Mucosa of rectum (tissue), 2 donors: ENCODE results near the gene RTN4RL2.
"Not testable (repeated sequence)": the region's sequence is repeated elsewhere in the genome, so short reads cannot be mapped to it uniquely, and the experiment has no call there.

Experiments
- H3K27ac ChIP-seq, 2 donors: one replicate each; pipeline ENCODE4 v1.7.0; 2013; ENCODE audit warnings: inconsistent platforms in 2 of 2, low read depth in 2 of 2, low read length in 2 of 2
- H3K27me3 ChIP-seq, 2 donors: one replicate each; pipeline ENCODE4 v1.7.0; 2013; ENCODE audit warnings: low read length in 2 of 2; ENCODE audit not compliant: control insufficient read depth in 2 of 2, insufficient read depth in 2 of 2
- H3K36me3 ChIP-seq, 2 donors: one replicate each; pipeline ENCODE4 v1.7.0; 2013; ENCODE audit warnings: low read length in 2 of 2; ENCODE audit not compliant: control insufficient read depth in 2 of 2, insufficient read depth in 2 of 2
- H3K4me1 ChIP-seq, 2 donors: one replicate each; pipeline ENCODE4 v1.7.0; 2013; ENCODE audit warnings: low read length in 2 of 2, mild to moderate bottlenecking in 1 of 2; ENCODE audit not compliant: control insufficient read depth in 2 of 2, insufficient read depth in 2 of 2
- H3K4me3 ChIP-seq, 2 donors: one replicate each; pipeline ENCODE4 v1.7.0; 2013; ENCODE audit warnings: low read length in 2 of 2
- H3K9ac ChIP-seq, 2 donors: one replicate each; pipeline ENCODE4 v1.7.0; 2013; ENCODE audit warnings: low read length in 2 of 2, low read depth in 1 of 2, mild to moderate bottlenecking in 1 of 2
- H3K9me3 ChIP-seq, 2 donors: one replicate each; pipeline ENCODE4 v1.7.0; 2013; ENCODE audit warnings: low read length in 2 of 2; ENCODE audit not compliant: control insufficient read depth in 2 of 2
- donor health status: healthy.
- donor health status: Normal muscosa, but diverticular disease.

RTN4RL2 gene

GRCh38 chr11:57432149-57432561 lies 28.2 kb upstream of the RTN4RL2 start:
- no peaks in the 10 kb centered on the region for H3K9me3 ChIP-seq
- no peaks in the 10 kb centered on the region for H3K36me3 ChIP-seq
- H3K4me3 ChIP-seq: no peak overlapping the region
- H3K27ac ChIP-seq: no peak overlapping the region
- H3K4me1 ChIP-seq: peaks cover 2 to 4% of the 10 kb centered on the region in 2 donors
- H3K9ac ChIP-seq: no peak overlapping the region
- H3K27me3 ChIP-seq: no peaks in the 10 kb centered on the region

GRCh38 chr11:57432714-57433163 lies 27.6 kb upstream of the RTN4RL2 start:
- no peaks in the 10 kb centered on the region for H3K9me3 ChIP-seq
- peaks cover 0 to 2% of the 10 kb centered on the region in 2 donors for H3K4me1 ChIP-seq
- H3K36me3 ChIP-seq: no peaks in the 10 kb centered on the region
- H3K4me3 ChIP-seq: no peak overlapping the region
- H3K9ac ChIP-seq: no peak overlapping the region
- H3K27me3 ChIP-seq: no peaks in the 10 kb centered on the region
- no peak overlapping the region for H3K27ac ChIP-seq

- Histone ChIP-seq H3K4me3 (no peak overlapping the region), H3K9me3 (no peaks in the 10 kb centered on the region), H3K27ac (no peak overlapping the region), H3K9ac (no peak overlapping the region), H3K27me3 (no peaks in the 10 kb centered on the region), H3K4me1 (no peaks in the 10 kb centered on the region), H3K36me3 (no peaks in the 10 kb centered on the region)
Observed at GRCh38 chr11:57434640-57435546, 25.4 kb upstream of the RTN4RL2 start.

GRCh38 chr11:57436031-57436430 lies 24.3 kb upstream of the RTN4RL2 start:
- H3K9ac ChIP-seq: no peak overlapping the region
- no peaks in the 10 kb centered on the region for H3K27me3 ChIP-seq
- H3K36me3 ChIP-seq: no peaks in the 10 kb centered on the region
- H3K4me1 ChIP-seq: no peaks in the 10 kb centered on the region
- H3K4me3 ChIP-seq: no peak overlapping the region
- H3K9me3 ChIP-seq: no peaks in the 10 kb centered on the region
- no peak overlapping the region for H3K27ac ChIP-seq

- Histone ChIP-seq H3K4me1 (no peaks in the 10 kb centered on the region), H3K9ac (no peak overlapping the region), H3K27ac (no peak overlapping the region), H3K4me3 (no peak overlapping the region), H3K9me3 (no peaks in the 10 kb centered on the region), H3K36me3 (no peaks in the 10 kb centered on the region), H3K27me3 (no peaks in the 10 kb centered on the region)
Observed at GRCh38 chr11:57438345-57439285, 21.7 kb upstream of the RTN4RL2 start.

- Histone ChIP-seq H3K4me1 (peaks cover 0 to 2% of the 10 kb centered on the region in 2 donors), H3K9ac (no peak overlapping the region), H3K36me3 (no peaks in the 10 kb centered on the region), H3K4me3 (no peak overlapping the region), H3K27ac (no peak overlapping the region), H3K27me3 (no peaks in the 10 kb centered on the region), H3K9me3 (no peaks in the 10 kb centered on the region)
Observed at GRCh38 chr11:57439786-57440185, 20.5 kb upstream of the RTN4RL2 start.

- Histone ChIP-seq H3K27me3 (no peaks in the 10 kb centered on the region), H3K36me3 (no peaks in the 10 kb centered on the region), H3K9me3 (no peaks in the 10 kb centered on the region), H3K4me3 (no peak overlapping the region), H3K27ac (no peak overlapping the region), H3K4me1 (peaks cover 0 to 5% of the 10 kb centered on the region in 2 donors), H3K9ac (no peak overlapping the region)
Observed at GRCh38 chr11:57440744-57441414, 19.4 kb upstream of the RTN4RL2 start.

- H3K4me3 ChIP-seq: no peak overlapping the region
- peaks cover 0 to 10% of the 10 kb centered on the region in 2 donors for H3K4me1 ChIP-seq
- H3K9ac ChIP-seq: no peak overlapping the region
- no peaks in the 10 kb centered on the region for H3K27me3 ChIP-seq
- peak overlapping the region; percentile 15 to 17 for H3K27ac ChIP-seq
- no peaks in the 10 kb centered on the region for H3K36me3 ChIP-seq
- H3K9me3 ChIP-seq: no peaks in the 10 kb centered on the region
Observed at GRCh38 chr11:57444362-57445121, 15.8 kb upstream of the RTN4RL2 start.

- H3K4me3 ChIP-seq, H3K4me1 ChIP-seq, H3K9me3 ChIP-seq, H3K36me3 ChIP-seq, H3K27me3 ChIP-seq, H3K9ac ChIP-seq: not testable (repeated sequence)
- peak overlapping the region; percentile 15 to 17 for H3K27ac ChIP-seq
Observed at GRCh38 chr11:57445122-57445394, 15.3 kb upstream of the RTN4RL2 start.
